Activated gamma-delta T cell (primary cell): Measurements from ENCODE around the gene ABCA8.
"Not testable (repeated sequence)": the region's sequence is repeated elsewhere in the genome, so short reads cannot be mapped to it uniquely, and the experiment has no call there.

Source experiments
- DNase-seq: peaks from one replicate; lab custom pipeline; 2025; lab: John Stamatoyannopoulos, UW

ABCA8 gene

GRCh38 chr17:68943812-68944182 is 11.4 kb downstream of the ABCA8 start:
- DNase-seq, result not testable (repeated sequence)

GRCh38 chr17:68943123-68943811 is 11.9 kb downstream of the ABCA8 start:
- DNase-seq, result no peak

DNA sequence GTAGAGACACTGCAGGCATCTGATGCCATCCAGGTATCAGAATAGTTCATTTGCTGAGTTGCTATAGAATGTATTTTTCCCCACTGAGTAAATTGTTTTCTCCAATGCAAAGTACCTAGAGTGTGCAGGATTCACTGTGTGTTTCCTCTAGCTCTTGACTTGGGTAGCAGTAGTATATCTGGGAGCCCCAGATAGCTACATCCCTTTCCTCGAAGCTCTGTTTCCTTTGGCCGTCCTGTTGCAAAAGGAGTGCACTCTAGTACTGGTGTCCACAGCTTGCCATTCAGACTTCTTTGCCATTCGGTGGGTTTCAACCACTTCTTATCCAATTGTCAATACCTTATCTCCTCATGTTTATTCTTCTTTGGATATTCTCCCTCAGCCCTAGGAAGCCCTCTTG is 12.8 kb downstream of the ABCA8 start:
- DNase-seq, result no peak

GRCh38 chr17:68941761-68942160 is 13.4 kb downstream of the ABCA8 start:
- no peak for DNase-seq

DNA sequence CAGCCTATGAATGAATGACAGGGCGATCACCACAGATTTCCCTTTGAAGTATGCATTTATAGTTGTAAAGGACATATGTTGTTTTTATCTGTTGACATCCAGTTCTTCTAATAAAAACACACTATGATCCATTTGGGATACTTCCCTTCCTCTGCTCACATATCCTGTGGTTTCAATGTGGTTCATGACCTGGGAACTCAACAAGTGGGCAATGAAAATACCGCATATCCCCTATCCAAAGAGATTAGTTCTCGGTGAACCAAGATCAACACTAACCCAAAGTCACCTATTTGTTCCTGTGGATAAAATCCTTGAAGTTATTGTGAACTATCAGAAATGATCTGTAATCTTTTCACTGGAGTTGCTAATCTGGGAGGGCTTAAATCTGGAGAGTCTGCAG is 16.0 kb downstream of the ABCA8 start:
- DNase-seq, result no peak

- DNase-seq, result no peak
Observed at GRCh38 chr17:68937890-68938514, 17.2 kb downstream of the ABCA8 start.

GRCh38 chr17:68927516-68927915 is 27.7 kb downstream of the ABCA8 start:
- no peak for DNase-seq

- no peak for DNase-seq
Observed at GRCh38 chr17:68924793-68925720, 30.1 kb downstream of the ABCA8 start.

- DNase-seq, result no peak
Observed at GRCh38 chr17:68910789-68911431, 44.3 kb downstream of the ABCA8 start.

DNA sequence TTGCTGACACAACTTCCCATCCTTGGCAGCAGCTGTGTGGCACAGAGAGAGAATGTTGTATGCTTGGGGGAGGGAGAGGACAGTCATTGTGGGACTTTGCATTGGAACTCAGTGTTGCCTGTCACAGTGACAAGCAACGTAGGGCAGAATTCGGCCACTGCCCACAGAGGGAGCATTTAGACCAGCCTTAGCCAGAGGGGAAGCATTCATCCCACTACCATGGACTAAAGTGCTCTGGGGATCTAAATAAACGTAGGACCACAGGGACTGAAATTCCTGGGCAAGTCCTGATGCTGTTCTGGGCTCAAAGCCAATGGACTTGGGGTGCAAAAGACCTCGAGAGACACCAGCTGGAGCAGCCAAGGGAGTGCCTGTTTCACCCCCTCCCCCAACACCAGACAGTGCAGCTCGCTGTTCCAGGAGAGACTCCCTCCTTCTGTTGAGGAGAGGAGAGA is 44.9 kb downstream of the ABCA8 start:
- DNase-seq, result no peak

GRCh38 chr17:68909066-68909465 is 46.1 kb downstream of the ABCA8 start:
- DNase-seq, result no peak

- no peak for DNase-seq
Observed at GRCh38 chr17:68908045-68908444, 47.1 kb downstream of the ABCA8 start.

- no peak for DNase-seq
Observed at GRCh38 chr17:68906638-68907037, 48.6 kb downstream of the ABCA8 start.

- no peak for DNase-seq
Observed at GRCh38 chr17:68903286-68903685, 51.9 kb downstream of the ABCA8 start.

- DNase-seq, result no peak
Observed at GRCh38 chr17:68897557-68897956, 57.6 kb downstream of the ABCA8 start.

DNA sequence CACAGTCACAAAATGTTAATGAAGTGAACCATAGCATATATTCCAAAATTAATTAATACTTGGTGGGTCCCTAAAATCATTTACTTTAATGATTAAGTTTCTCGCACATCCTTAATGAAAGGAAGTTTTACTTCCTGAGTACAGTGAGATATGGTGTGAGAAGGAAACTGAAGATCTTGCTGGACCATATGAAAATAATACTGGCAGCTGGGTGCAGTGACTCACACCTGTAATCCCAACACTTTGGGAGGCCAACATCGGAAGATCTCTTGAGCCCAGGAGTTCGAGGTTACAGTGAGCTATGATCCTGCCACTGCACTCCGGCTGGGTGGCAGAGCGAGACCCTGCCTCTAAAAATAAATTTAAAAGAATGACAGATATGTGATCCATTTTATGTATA is 62.5 kb downstream of the ABCA8 start:
- no peak for DNase-seq

- no peak for DNase-seq
Observed at GRCh38 chr17:68892193-68892592, 63.0 kb downstream of the ABCA8 start.

- DNase-seq, result no peak
Observed at GRCh38 chr17:68886401-68886800, 68.8 kb downstream of the ABCA8 start.

DNA sequence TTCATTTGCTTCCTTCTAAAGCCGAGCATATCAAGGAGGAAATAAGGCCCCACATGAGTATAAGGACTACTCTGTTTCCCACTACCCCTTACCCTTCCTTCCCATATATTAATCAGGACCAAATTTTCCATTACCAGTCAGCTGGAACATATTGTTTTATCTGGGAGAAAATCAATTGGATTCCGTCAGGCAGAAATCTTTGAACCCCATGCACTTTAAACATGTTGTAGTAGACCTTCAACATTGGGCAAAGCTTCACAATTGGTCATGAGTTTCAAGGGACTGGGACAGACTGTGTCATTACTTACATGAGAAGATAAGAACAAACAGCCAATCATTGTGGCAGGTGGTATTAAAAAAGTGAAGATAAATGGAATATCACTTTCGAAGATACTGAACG is 70.3 kb downstream of the ABCA8 start:
- DNase-seq, result no peak

GRCh38 chr17:68878226-68878885 is 76.8 kb downstream of the ABCA8 start:
- DNase-seq, result no peak

DNA sequence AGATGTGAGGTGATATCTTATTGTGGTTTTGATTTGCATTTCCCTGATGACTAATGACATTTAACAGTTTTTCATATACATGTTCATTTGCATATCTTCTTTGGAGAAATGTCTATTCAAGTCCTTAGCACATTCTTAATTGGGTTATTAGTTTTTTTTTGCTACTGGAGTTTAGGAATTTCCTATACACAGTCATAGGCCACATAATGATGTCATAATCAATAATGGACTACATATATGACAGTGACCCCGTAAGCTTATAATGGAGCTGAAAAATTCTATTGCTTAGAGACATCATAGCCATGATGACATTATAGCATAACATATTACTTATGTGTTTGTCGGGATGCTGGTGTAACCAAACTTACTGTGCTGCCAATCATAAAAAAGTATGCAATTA is 83.7 kb downstream of the ABCA8 start:
- no peak for DNase-seq

DNA sequence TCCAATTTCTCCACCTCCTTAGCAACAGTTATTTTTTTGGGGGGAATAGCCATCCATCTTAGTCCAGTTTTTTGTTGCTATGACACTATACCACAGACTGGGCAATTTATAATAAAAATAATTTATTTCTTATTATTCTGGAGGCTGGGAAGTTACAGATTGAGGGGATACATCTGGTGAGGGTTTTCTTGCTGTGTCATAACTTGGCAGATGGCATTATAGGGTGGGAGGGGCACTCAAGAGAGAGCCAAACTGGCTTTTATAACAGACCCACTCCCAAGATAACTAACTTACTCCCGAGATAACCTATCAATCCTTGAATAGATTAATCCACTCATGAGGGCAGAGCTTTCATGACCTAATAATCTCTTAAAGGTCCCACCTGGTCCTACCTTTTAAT is 84.2 kb downstream of the ABCA8 start:
- no peak for DNase-seq
